Measurements from ENCODE around the gene ADGRA1. TPM values are rescaled to one million over a fixed set of nuclear protein-coding genes. Genes with fewer than 3 reads are reported as not detected.

Gene ADGRA1
- total RNA-seq, 4 donors from 2014 or later: 0.13 TPM; not detected in 3

DNA sequence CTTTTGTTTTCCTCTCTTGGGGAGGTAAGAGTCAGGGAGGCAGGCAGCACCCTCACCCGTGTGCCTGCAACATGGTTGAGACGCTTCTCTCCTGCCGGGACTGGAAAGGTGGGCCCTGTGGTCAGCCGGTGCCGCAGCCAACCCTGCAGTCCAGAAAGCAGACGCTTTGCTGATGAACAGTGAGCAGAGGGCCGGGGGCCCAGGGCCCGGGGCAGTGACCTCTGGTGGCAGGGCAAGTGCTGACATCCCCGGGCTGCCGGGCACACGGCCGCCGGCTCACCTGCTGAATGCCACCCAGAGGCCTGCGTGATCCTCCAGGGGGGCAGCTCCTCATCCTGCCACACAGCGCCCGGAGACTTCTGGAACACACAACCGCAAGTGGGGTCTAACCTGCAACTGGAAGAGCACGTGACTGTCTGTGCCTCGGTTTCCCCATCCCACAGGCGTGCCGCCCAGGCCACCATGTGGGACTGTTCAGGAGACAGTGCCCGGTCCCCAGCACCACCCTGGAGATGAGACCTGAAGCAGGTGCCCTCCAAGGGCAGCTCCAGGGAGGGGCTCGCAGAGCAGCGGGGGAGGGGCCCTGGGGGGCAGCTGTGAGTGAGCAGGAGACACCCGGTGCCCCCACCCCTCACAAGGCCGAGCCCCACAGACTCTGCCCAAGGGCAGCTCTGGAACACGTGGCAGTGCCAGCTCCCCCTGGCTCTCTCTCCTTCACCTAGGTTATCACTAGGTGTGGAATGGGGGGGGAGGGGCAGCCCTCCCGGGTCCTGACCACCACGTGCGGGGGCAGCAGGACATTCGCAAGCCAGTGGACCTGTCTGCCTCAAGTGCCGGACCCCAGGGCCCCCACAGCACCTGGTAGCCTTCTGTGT, 2.2 kb upstream of the ADGRA1 start:
- TF ChIP-seq, protein P1, sequence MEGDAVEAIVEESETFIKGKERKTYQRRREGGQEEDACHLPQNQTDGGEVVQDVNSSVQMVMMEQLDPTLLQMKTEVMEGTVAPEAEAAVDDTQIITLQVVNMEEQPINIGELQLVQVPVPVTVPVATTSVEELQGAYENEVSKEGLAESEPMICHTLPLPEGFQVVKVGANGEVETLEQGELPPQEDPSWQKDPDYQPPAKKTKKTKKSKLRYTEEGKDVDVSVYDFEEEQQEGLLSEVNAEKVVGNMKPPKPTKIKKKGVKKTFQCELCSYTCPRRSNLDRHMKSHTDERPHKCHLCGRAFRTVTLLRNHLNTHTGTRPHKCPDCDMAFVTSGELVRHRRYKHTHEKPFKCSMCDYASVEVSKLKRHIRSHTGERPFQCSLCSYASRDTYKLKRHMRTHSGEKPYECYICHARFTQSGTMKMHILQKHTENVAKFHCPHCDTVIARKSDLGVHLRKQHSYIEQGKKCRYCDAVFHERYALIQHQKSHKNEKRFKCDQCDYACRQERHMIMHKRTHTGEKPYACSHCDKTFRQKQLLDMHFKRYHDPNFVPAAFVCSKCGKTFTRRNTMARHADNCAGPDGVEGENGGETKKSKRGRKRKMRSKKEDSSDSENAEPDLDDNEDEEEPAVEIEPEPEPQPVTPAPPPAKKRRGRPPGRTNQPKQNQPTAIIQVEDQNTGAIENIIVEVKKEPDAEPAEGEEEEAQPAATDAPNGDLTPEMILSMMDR (IDR thresholded peaks at IDR 0.05): no peak
- TF ChIP-seq POLR2AphosphoS5 (IDR thresholded peaks at IDR 0.05) (no peak), EP300 (IDR thresholded peaks at IDR 0.05) (no peak), POLR2A (IDR thresholded peaks at IDR 0.05) (no peak)
- Histone ChIP-seq H3K4me3 (no peak overlapping the region), H3K27me3 (peaks cover 97% of the 10 kb centered on the region), H3K27ac (no peak overlapping the region), H3K9me3 (no peaks in the 10 kb centered on the region), H3K36me3 (no peaks in the 10 kb centered on the region), H3K4me1 (peaks cover 0 to 17% (median 0%) of the 10 kb centered on the region in 3 donors)
- ATAC-seq: no peak
- WGBS, 2 donors (ENCODE audit: low coverage in 1 of 2): no CpG with 5 or more reads among the region's 32 CpGs

DNA sequence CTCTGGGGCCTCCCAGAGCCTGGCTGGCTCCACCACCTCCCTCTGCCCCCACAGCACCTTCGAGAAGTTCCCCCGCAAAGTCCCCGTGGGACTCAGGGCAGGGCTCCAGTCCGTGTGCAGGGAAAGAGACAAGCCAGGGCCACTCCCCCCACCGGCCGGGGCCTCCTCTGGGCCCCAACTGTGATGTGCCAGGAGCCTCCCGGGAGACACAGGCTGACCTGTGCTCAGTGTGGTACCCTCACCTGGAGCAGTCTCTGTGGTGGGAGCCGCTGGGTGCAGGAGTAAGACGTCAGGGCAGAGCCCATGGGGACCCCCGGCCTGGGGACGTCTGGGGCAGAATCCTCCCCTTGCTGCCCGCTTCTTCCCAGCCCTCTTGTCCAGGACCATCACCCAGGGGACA, 1.5 kb upstream of the ADGRA1 start:
- Histone ChIP-seq H3K27ac (no peak overlapping the region), H3K9me3 (no peaks in the 10 kb centered on the region), H3K36me3 (no peaks in the 10 kb centered on the region), H3K27me3 (peaks cover 100% of the 10 kb centered on the region), H3K4me1 (peaks cover 0 to 17% (median 0%) of the 10 kb centered on the region in 3 donors), H3K4me3 (no peak overlapping the region)
- TF ChIP-seq, protein P1 (IDR thresholded peaks at IDR 0.05): no peak
- TF ChIP-seq POLR2AphosphoS5 (IDR thresholded peaks at IDR 0.05) (no peak), POLR2A (IDR thresholded peaks at IDR 0.05) (no peak), EP300 (IDR thresholded peaks at IDR 0.05) (no peak)
- WGBS, 2 donors (ENCODE audit: low coverage in 1 of 2): no CpG with 5 or more reads among the region's 12 CpGs
- no peak for ATAC-seq

DNA sequence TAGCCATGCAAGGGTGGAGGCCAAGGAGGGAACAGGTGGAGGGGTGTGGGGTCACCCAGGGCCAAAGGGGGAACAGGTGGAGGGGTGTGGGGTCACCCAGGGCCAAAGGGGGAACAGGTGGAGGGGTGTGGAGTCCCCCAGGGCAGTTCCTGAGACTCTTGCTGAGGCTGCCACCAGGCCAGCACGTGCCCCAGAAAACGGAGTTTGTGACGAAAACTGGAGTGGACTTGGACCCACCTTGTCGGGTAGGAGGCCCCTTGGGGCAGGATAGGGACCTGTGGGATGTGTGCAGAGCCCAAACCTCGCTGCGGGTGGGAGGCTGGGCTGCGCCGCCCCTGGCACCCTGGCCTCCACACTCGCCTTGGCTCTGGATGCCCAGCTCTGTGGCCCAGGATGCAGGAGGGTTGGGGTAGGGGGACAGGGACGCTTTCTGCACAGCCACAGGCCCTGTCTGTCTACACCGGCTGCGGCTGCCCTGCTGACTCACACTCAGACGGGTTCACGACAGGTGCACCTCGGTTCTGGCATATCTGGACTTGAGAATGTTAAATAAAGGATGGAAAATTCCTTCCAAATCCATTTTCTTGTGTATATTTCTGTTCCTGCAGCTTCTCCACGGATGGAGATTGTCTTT, 562 bp upstream of the ADGRA1 start:
- H3K27me3 ChIP-seq: peaks cover 98% of the 10 kb centered on the region
- TF ChIP-seq, protein P1 (IDR thresholded peaks at IDR 0.05): no peak
- TF ChIP-seq EP300 (IDR thresholded peaks at IDR 0.05): no peak
- TF ChIP-seq POLR2AphosphoS5 (IDR thresholded peaks at IDR 0.05): no peak
- no peak for TF ChIP-seq POLR2A (IDR thresholded peaks at IDR 0.05)
- H3K9me3 ChIP-seq: no peaks in the 10 kb centered on the region

DNA sequence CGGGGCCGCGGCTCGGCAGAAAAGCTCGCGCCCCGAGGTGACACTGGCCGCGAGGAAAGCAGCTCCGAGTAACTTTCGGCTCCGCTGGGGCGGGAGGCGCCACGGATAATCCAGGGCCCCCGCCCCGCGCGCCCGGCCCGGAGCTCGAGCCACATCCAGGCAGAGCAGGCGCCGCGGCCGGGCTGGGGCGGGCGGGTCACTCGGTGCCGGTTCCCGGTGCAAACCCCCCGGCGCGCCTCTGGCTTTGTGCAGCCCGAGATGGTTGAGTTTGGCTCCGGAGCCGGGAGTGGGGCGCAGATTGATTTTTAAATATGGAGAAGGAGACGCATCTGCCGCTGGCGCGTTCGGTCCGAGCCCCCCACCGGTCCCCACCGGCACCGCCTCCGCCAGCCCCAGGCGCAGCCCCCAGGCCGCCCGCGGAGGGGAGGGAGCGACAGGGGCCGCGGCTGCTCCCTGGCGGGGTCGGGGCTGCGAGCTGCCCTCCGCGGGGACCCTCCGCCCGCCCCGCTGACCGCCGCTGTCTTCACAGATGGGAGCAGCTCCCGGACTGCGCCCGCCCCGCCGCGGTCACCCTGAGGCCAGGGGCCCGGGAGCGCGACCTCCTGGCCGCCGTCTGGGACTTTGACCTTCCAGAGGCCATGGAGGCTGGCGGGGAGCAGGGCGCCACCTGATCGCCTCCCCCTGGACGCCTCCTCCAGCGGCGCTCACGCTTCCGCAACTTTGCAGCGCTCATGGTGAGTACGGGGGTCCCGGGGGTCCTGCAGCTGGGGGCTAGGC, 643 bp downstream of the ADGRA1 start:
- Histone ChIP-seq H3K9me3 (no peaks in the 10 kb centered on the region), H3K27me3 (peaks cover 88% of the 10 kb centered on the region), H3K36me3 (no peaks in the 10 kb centered on the region), H3K4me1 (peaks cover 0 to 17% (median 0%) of the 10 kb centered on the region in 3 donors), H3K27ac (no peak overlapping the region), H3K4me3 (peak overlapping the region in 1 of 2 donors; percentile 37)
- TF ChIP-seq POLR2A (IDR thresholded peaks at IDR 0.05) (no peak), POLR2AphosphoS5 (IDR thresholded peaks at IDR 0.05) (no peak), EP300 (IDR thresholded peaks at IDR 0.05) (no peak)
- TF ChIP-seq, protein P1 (IDR thresholded peaks at IDR 0.05): no peak
- WGBS, 2 donors (ENCODE audit: low coverage in 1 of 2): 3% methylated on average over 15 of the region's 87 CpGs; no CpG with 5 or more reads in 1 of the 2 donors
- ATAC-seq: no peak

More for the DNA sequence above, 562 bp upstream of the ADGRA1 start:
- Histone ChIP-seq H3K4me1 (peaks cover 0 to 17% (median 0%) of the 10 kb centered on the region in 3 donors), H3K27ac (no peak overlapping the region), H3K36me3 (no peaks in the 10 kb centered on the region), H3K4me3 (peak overlapping the region in 1 of 2 donors; percentile 37)
- ATAC-seq: no peak
- 0 to 48% methylated on average over 2 to 11 of the region's 16 CpGs for WGBS, 2 donors (ENCODE audit: low coverage in 1 of 2)
